Stimulated activated effector memory CD8-positive, alpha-beta T cell treated with anti-CD3 and anti-CD28 coated beads, Interleukin-12 subunit alpha, Interleukin-12 subunit beta, amount 100 ng/mL, for 72 hours (primary cell): Measurements from ENCODE around the gene B4GALT2.

Experiments
- ATAC-seq: fragments of 150-1000 bp; cut with Tn5 transposase; 2 replicates; pipeline ENCODE4 v1.10.0; 2021
- DNase-seq, 2 donors: peaks; one replicate each; pipeline ENCODE4 v3.0.0; 2021 to 2022; ENCODE audit warnings: low spot score in 2 of 2
- H3K27ac Mint-ChIP-seq: one replicate; pipeline ENCODE4 v1.8.0; 2022; ENCODE audit warnings: mild to moderate bottlenecking, mixed read lengths
- H3K36me3 Mint-ChIP-seq: one replicate; pipeline ENCODE4 v1.8.0; 2022; ENCODE audit warnings: mild to moderate bottlenecking, mixed read lengths
- H3K4me1 Mint-ChIP-seq: one replicate; pipeline ENCODE4 v1.8.0; 2022; ENCODE audit warnings: mixed read lengths
- H3K4me3 Mint-ChIP-seq: one replicate; pipeline ENCODE4 v1.8.0; 2022; ENCODE audit warnings: mild to moderate bottlenecking, mixed read lengths
- H3K9me3 Mint-ChIP-seq: one replicate; pipeline ENCODE4 v1.8.0; 2022; ENCODE audit warnings: mixed read lengths

Gene B4GALT2

DNA sequence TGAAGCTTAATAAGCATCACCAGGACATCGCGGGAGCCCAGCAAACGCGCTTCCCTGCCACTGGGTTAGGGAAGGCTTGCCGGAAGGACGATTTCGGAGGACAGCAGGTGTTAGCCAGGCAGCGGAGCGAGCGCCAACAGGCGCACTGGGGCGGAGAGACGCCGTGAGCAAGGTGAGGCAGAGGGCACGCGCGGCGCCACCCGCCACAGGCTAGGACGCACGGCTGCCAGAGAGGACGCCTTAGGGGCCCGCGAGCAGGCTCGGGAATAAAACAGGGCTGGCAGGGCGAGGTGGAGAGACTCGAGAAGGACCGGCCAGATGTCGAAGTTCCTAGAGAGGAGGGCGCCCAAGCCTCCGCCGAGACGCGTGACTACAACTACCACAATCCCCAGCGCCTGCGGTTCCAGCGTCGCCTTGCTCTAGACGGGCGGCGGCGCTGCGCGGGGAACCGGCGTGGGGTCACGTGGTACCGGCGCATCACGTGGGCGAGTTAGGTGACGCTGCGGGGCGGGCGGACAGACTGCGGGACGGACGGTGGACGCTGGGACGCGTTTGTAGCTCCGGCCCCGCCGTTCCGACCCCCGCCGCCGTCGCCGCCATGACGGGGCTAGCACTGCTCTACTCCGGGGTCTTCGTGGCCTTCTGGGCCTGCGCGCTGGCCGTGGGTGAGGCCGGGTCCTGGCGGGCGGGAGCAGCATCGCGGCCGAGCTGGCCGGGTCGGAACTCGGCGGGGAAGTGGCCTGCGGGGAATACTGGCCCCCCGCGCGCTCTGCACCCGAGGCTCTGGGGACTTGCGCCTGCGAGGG is 4.4 kb upstream of the B4GALT2 start, which contains the start of gene ATP6V0B:
TSS of gene ATP6V0B (plus strand) at position 518 of the 806 bp plus-strand sequence. CDS start at position 599, 81 bp downstream.
- peaks cover 37% of the 10 kb centered on the region for H3K36me3 Mint-ChIP-seq
- peak within 1 kb of the TSS; percentile 90 for H3K27ac Mint-ChIP-seq
- DNase-seq (peak; percentile 90 to 98), ATAC-seq (peak; percentile 84)
- H3K4me3 Mint-ChIP-seq, result peak within 1 kb of the TSS; percentile 87
- peaks cover 65% of the 10 kb centered on the region for H3K4me1 Mint-ChIP-seq
- no peaks in the 10 kb centered on the region for H3K9me3 Mint-ChIP-seq

DNA sequence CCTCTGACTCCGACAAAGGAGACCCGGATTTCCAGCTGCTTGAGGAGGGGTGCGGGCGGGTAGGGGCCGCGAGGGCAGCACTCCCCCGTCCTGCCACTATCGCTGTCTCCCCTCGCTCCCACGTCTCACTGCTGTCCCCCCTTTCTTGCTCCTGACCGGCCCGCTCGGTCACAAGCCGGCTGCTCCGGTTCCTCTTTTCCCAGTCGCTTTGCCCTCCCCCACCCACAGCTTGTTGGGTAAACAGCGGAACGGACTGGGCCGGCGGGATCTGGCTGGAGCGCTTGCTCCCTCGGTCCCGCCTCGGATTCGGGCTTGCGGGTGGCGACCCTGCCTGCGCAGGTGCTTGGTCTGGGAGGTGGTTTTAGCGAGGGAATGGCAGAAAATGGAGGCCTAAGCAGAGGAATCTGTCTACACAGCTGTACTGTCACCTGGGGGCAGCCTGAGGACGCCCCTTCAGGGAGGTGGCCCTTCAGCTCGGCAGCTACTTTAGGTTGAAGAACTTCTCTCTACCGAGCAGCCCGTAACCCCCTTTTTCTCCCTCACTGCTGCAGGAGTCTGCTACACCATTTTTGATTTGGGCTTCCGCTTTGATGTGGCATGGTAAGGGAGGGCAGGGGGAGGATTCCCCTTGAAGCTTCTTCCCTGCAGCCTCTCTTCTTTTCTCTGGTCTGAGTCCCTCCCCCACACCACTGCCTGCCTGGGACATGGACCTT is 3.6 kb upstream of the B4GALT2 start:
- Mint-ChIP-seq H3K27ac (peak overlapping the region; percentile 90), H3K4me1 (peaks cover 65% of the 10 kb centered on the region), H3K4me3 (peak overlapping the region; percentile 87), H3K36me3 (peaks cover 37% of the 10 kb centered on the region), H3K9me3 (no peaks in the 10 kb centered on the region)
- ATAC-seq (peak; percentile 1), DNase-seq (peak in 1 of 2 donors; percentile 56)

DNA sequence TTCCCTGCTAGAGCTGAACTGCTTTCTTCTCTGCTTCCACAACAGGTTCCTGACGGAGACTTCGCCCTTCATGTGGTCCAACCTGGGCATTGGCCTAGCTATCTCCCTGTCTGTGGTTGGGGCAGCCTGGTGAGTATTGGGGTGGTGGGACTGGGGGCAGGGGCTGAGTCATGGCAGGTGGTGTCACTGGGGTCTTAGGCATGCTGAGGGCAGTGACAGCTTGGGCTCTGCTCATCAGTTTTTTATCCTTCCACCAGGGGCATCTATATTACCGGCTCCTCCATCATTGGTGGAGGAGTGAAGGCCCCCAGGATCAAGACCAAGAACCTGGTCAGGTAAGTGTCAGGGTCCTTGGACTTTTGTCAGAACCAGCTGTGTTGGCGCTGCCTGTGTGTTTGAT is 3.0 kb upstream of the B4GALT2 start:
- no peak for DNase-seq
- Mint-ChIP-seq H3K4me1 (peaks cover 65% of the 10 kb centered on the region), H3K36me3 (peaks cover 37% of the 10 kb centered on the region), H3K4me3 (peak overlapping the region; percentile 87), H3K9me3 (no peaks in the 10 kb centered on the region), H3K27ac (peak overlapping the region; percentile 90)
- ATAC-seq, result no peak

- H3K4me3 Mint-ChIP-seq, result peak overlapping the region; percentile 87
- H3K4me1 Mint-ChIP-seq, result peaks cover 65% of the 10 kb centered on the region
- H3K9me3 Mint-ChIP-seq, result no peaks in the 10 kb centered on the region
- ATAC-seq (no peak), DNase-seq (no peak)
- no peak overlapping the region for H3K27ac Mint-ChIP-seq
- peaks cover 35% of the 10 kb centered on the region for H3K36me3 Mint-ChIP-seq
These were observed 2.1 kb upstream of the B4GALT2 start for GRCh38 chr1:43976890-43977289.

GRCh38 chr1:43977376-43978263 is 1.4 kb upstream of the B4GALT2 start:
- Mint-ChIP-seq H3K9me3 (no peaks in the 10 kb centered on the region), H3K4me1 (peaks cover 70% of the 10 kb centered on the region), H3K27ac (no peak overlapping the region), H3K36me3 (peaks cover 31% of the 10 kb centered on the region), H3K4me3 (peak overlapping the region; percentile 87)
- ATAC-seq, result no peak
- DNase-seq, result no peak

DNA sequence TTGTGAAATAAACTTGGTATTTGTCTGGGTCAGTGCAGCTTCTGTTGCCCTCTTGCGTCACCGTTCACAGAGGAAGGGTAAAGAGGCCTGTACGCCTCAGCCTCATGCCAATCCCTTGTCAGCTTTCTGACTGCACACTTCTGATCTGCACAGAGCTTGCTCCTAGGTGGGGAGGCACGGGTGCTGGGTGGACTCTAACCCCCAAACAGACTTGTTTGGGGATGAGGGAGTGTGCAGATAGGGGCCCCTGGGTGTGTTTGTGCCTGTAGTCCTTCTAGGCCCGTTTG is 803 bp upstream of the B4GALT2 start:
- Mint-ChIP-seq H3K9me3 (no peaks in the 10 kb centered on the region), H3K27ac (peak overlapping the region; percentile 55), H3K4me1 (peaks cover 74% of the 10 kb centered on the region), H3K4me3 (peak overlapping the region; percentile 69), H3K36me3 (peaks cover 33% of the 10 kb centered on the region)
- DNase-seq (no peak), ATAC-seq (no peak)

DNA sequence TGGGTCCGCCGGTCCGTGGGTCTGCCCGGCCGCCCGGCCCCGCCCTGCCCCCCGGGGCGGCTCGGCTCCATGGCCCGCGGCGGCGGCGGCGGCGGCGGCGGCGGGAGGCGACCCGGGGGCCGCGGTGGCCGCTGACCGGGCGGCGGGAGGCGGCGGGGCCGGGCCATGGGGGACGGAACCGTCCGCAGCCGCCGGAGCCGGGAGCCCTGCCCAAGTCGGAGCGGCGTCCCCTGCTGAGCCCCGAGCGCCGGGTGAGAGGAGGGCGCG is 184 bp downstream of the B4GALT2 start:
- DNase-seq (no peak), ATAC-seq (no peak)
- Mint-ChIP-seq H3K4me1 (peaks cover 67% of the 10 kb centered on the region), H3K36me3 (peaks cover 42% of the 10 kb centered on the region), H3K9me3 (no peaks in the 10 kb centered on the region), H3K4me3 (peak overlapping the region; percentile 81), H3K27ac (peak overlapping the region; percentile 90)

DNA sequence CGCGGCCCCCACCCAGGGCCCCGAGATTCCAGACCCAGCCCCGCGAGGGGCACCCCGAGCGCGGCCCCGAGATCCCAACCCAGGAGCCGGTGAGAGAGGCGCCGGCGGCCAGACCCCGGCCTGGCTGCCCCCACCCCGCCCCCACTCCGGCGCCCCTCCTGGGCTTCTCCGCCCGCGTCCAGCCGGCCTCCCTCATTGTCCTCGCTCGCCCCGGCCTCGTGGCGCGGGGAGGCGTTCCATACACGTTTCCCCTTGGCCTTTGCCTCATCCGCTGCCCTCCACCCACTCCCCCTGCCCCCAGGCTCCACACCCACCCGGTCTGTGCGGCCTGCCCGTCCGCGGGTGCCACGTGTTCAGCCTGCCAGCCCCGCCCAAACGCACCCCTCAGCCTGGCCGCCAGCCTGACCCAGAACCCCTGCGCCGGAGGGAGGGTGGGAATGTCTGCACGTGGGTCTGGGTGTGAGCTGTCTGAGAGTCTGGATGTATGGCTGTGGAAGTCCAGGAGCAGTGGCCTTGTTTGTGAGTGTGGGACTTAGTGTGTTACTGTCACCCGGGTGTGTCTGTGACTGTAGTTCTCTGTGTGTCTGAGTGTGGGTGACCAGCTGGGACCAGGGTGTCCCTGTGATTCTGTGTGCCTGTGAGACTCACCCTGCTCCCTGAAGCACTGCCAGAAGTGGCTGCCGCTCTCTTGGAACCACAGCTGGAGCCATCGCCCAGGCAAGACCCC is 681 bp downstream of the B4GALT2 start:
- peaks cover 65% of the 10 kb centered on the region for H3K4me1 Mint-ChIP-seq
- H3K36me3 Mint-ChIP-seq, result peaks cover 44% of the 10 kb centered on the region
- H3K9me3 Mint-ChIP-seq, result no peaks in the 10 kb centered on the region
- peak overlapping the region; percentile 90 for H3K27ac Mint-ChIP-seq
- DNase-seq, result peak; percentile 34 to 68
- peak; percentile 43 for ATAC-seq
- H3K4me3 Mint-ChIP-seq, result peak overlapping the region; percentile 81

- peak overlapping the region; percentile 90 for H3K27ac Mint-ChIP-seq
- DNase-seq, result no peak
- no peaks in the 10 kb centered on the region for H3K9me3 Mint-ChIP-seq
- no peak for ATAC-seq
- peaks cover 42% of the 10 kb centered on the region for H3K36me3 Mint-ChIP-seq
- peak overlapping the region; percentile 81 for H3K4me3 Mint-ChIP-seq
- H3K4me1 Mint-ChIP-seq, result peaks cover 65% of the 10 kb centered on the region
These were observed 1.5 kb downstream of the B4GALT2 start for GRCh38 chr1:43980255-43981134.

DNA sequence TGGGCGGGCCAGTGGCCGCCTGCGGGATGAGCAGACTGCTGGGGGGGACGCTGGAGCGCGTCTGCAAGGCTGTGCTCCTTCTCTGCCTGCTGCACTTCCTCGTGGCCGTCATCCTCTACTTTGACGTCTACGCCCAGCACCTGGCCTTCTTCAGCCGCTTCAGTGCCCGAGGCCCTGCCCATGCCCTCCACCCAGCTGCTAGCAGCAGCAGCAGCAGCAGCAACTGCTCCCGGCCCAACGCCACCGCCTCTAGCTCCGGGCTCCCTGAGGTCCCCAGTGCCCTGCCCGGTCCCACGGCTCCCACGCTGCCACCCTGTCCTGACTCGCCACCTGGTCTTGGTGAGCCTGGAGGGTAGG is 2.1 kb downstream of the B4GALT2 start:
- peaks cover 42% of the 10 kb centered on the region for H3K36me3 Mint-ChIP-seq
- ATAC-seq (no peak), DNase-seq (no peak)
- no peaks in the 10 kb centered on the region for H3K9me3 Mint-ChIP-seq
- peaks cover 59% of the 10 kb centered on the region for H3K4me1 Mint-ChIP-seq
- H3K27ac Mint-ChIP-seq, result peak overlapping the region; percentile 90
- peak overlapping the region; percentile 81 for H3K4me3 Mint-ChIP-seq

DNA sequence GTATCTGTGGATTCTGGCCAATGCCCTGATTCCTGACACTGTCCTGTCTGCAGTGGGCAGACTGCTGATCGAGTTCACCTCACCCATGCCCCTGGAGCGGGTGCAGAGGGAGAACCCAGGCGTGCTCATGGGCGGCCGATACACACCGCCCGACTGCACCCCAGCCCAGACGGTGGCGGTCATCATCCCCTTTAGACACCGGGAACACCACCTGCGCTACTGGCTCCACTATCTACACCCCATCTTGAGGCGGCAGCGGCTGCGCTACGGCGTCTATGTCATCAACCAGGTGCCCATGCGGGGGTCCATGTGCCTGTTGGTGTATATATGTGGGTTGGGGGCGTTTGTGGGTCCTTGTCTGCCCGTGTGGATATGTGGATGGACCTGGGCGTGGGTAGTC is 2.6 kb downstream of the B4GALT2 start:
- ATAC-seq (no peak), DNase-seq (no peak)
- Mint-ChIP-seq H3K36me3 (peaks cover 41% of the 10 kb centered on the region), H3K4me3 (no peak overlapping the region), H3K27ac (no peak overlapping the region), H3K4me1 (peaks cover 54% of the 10 kb centered on the region), H3K9me3 (no peaks in the 10 kb centered on the region)

GRCh38 chr1:43982241-43982640 is 3.2 kb downstream of the B4GALT2 start:
- DNase-seq (no peak), ATAC-seq (no peak)
- Mint-ChIP-seq H3K4me1 (peaks cover 48% of the 10 kb centered on the region), H3K9me3 (no peaks in the 10 kb centered on the region), H3K27ac (no peak overlapping the region), H3K4me3 (no peak overlapping the region), H3K36me3 (peaks cover 35% of the 10 kb centered on the region)

GRCh38 chr1:43982808-43983207 is 3.8 kb downstream of the B4GALT2 start:
- H3K4me1 Mint-ChIP-seq, result peaks cover 42% of the 10 kb centered on the region
- no peak for DNase-seq
- no peak overlapping the region for H3K4me3 Mint-ChIP-seq
- no peak overlapping the region for H3K27ac Mint-ChIP-seq
- no peak for ATAC-seq
- peaks cover 30% of the 10 kb centered on the region for H3K36me3 Mint-ChIP-seq
- no peaks in the 10 kb centered on the region for H3K9me3 Mint-ChIP-seq

DNA sequence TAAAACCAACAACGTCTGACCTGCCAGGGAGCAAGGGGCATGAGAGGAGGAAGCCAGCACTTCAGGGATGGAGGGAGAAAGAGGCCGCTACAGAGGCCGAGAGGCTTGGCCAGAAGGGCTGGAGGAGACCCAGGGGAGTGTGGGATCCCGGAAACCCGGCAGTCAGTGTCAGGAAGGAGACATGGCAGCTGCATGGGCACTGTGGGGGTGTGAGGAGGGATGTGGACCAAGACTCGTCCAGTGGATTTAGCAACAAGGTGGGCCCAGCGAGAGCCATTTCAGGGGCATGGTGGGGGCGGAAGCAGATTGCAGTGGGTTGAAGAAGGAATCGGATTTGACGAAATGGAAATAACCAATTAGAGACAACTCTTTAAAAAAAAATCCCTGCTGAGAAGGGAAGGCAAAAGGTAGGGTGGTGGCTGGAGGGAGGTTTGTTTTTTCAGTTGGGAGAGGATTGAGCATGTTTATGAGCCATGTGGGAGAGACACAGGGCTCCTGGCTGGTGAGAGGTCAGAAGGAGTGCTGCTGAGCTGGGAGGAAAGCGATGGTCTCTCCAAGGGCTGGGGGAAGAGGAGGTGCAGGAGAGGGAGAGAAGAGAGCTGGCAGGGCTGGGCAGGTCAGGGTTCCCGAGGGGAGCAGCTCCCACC is 4.4 kb downstream of the B4GALT2 start:
- ATAC-seq (no peak), DNase-seq (no peak)
- H3K9me3 Mint-ChIP-seq, result no peaks in the 10 kb centered on the region
- H3K36me3 Mint-ChIP-seq, result peaks cover 25% of the 10 kb centered on the region
- no peak overlapping the region for H3K4me3 Mint-ChIP-seq
- peaks cover 37% of the 10 kb centered on the region for H3K4me1 Mint-ChIP-seq
- H3K27ac Mint-ChIP-seq, result peak overlapping the region; percentile 76
